Measurements from ENCODE around the gene FCRL3.

Gene FCRL3

DNA sequence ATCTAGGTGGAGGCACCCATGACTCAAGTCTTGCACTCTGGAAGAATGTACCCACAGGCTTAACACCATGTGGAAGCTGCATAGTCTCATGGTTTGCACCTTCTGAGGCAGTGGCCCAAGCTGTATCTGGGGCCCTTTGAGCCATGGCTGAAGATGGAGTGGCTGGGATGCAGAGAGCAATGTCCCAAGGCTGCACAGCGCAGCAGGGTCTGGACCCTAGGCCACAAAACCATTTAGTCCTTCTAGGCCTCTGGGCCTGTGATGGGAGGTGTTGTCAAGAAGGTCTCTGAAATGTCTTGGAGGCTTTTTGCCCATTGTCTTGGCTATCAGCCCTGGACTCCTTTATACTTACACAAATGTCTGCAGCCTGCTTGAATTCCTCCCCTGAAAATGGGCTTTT is 21.4 kb upstream of the FCRL3 start:
- Histone ChIP-seq H3K27me3 (ENCODE audit: control insufficient read depth in 1 of 2, insufficient read depth in 2 of 2, low read length in 2 of 2) (no peaks in the 10 kb centered on the region), H3K4me1 (ENCODE audit: control insufficient read depth in 1 of 2, insufficient read depth in 2 of 2, low read length in 2 of 2) (no peaks in the 10 kb centered on the region), H3K9me3 (ENCODE audit: control insufficient read depth in 1 of 2, low read length in 2 of 2) (peaks cover 0 to 5% of the 10 kb centered on the region in 2 donors), H3K27ac (ENCODE audit: low read depth, low read length) (no peak overlapping the region), H3K4me3 (ENCODE audit: low read depth in 1 of 2, low read length in 2 of 2) (no peak overlapping the region), H3K36me3 (ENCODE audit: control insufficient read depth in 1 of 2, insufficient read depth in 2 of 2, low read length in 2 of 2) (no peaks in the 10 kb centered on the region), H3K9ac (ENCODE audit: low read depth in 1 of 2, low read length in 2 of 2) (no peak overlapping the region)

DNA sequence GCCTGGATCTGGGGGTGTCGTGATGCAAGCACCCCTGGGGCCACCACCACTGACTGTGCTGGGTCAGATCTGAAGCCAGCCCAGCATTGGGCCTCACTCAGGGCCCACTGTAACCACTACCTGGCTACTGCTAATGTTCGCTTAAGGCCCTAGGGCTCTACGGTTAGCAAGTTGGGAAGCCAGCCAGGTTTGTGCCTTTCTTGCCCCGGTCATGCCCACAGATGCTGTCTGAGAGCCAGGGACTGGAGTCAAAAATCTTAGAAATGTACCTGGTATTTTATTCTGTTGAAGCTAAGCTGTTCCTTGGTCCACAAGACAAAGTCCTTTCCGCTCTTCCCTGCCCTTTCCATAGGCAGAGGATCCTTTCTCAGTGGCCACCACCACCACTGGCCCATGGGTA is 15.2 kb upstream of the FCRL3 start:
- H3K36me3 ChIP-seq (ENCODE audit: control insufficient read depth in 1 of 2, insufficient read depth in 2 of 2, low read length in 2 of 2): no peaks in the 10 kb centered on the region
- no peak overlapping the region for H3K27ac ChIP-seq (ENCODE audit: low read depth, low read length)
- H3K9ac ChIP-seq (ENCODE audit: low read depth in 1 of 2, low read length in 2 of 2): no peak overlapping the region
- H3K27me3 ChIP-seq (ENCODE audit: control insufficient read depth in 1 of 2, insufficient read depth in 2 of 2, low read length in 2 of 2): no peaks in the 10 kb centered on the region
- no peak overlapping the region for H3K4me3 ChIP-seq (ENCODE audit: low read depth in 1 of 2, low read length in 2 of 2)
- H3K4me1 ChIP-seq (ENCODE audit: control insufficient read depth in 1 of 2, insufficient read depth in 2 of 2, low read length in 2 of 2): no peaks in the 10 kb centered on the region
- H3K9me3 ChIP-seq (ENCODE audit: control insufficient read depth in 1 of 2, low read length in 2 of 2): no peaks in the 10 kb centered on the region

DNA sequence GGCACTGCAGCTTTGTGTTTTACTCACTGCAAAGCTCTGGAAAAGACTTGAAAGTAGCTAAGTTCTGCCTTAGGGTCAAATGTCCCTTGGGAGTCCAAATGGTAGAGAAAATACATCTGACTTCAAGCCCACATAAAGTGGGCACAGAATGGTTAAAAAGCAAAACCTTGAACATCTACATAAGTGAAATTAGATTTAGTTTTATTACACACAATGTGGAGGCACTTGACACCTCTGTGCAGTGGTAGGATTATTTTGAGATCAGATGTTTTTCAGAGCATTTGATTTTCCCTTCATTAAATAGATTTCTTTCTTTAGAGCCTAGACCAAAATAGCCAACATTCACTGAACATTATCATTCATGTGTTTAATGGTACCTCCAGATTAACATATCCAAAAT is 11.2 kb upstream of the FCRL3 start:
- H3K9me3 ChIP-seq (ENCODE audit: control insufficient read depth in 1 of 2, low read length in 2 of 2): no peaks in the 10 kb centered on the region
- H3K4me3 ChIP-seq (ENCODE audit: low read depth in 1 of 2, low read length in 2 of 2): no peak overlapping the region
- H3K9ac ChIP-seq (ENCODE audit: low read depth in 1 of 2, low read length in 2 of 2): no peak overlapping the region
- no peaks in the 10 kb centered on the region for H3K27me3 ChIP-seq (ENCODE audit: control insufficient read depth in 1 of 2, insufficient read depth in 2 of 2, low read length in 2 of 2)
- no peaks in the 10 kb centered on the region for H3K4me1 ChIP-seq (ENCODE audit: control insufficient read depth in 1 of 2, insufficient read depth in 2 of 2, low read length in 2 of 2)
- no peaks in the 10 kb centered on the region for H3K36me3 ChIP-seq (ENCODE audit: control insufficient read depth in 1 of 2, insufficient read depth in 2 of 2, low read length in 2 of 2)
- H3K27ac ChIP-seq (ENCODE audit: low read depth, low read length): no peak overlapping the region

DNA sequence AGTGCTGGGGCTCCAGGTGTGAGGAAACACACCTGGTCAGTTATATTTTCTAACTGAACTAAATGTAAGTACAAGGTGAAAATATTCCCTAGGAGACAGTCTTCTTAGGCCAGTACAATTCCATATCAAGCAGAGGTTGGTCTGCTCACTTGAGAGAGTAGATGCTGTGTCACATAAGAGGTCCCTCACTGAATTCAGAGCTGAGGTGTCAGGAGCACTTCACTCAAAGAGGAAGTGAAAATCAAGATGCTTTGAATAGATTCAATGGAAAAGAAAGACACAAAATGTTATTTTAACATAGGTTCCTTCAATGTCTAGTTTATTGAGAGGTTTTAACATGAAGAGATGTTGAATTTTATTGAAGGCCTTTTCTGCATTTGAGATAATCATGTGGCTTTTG is 4.3 kb upstream of the FCRL3 start:
- H3K27me3 ChIP-seq (ENCODE audit: control insufficient read depth in 1 of 2, insufficient read depth in 2 of 2, low read length in 2 of 2): no peaks in the 10 kb centered on the region
- no peaks in the 10 kb centered on the region for H3K36me3 ChIP-seq (ENCODE audit: control insufficient read depth in 1 of 2, insufficient read depth in 2 of 2, low read length in 2 of 2)
- H3K27ac ChIP-seq (ENCODE audit: low read depth, low read length): no peak overlapping the region
- H3K4me3 ChIP-seq (ENCODE audit: low read depth in 1 of 2, low read length in 2 of 2): no peak overlapping the region
- no peaks in the 10 kb centered on the region for H3K9me3 ChIP-seq (ENCODE audit: control insufficient read depth in 1 of 2, low read length in 2 of 2)
- H3K4me1 ChIP-seq (ENCODE audit: control insufficient read depth in 1 of 2, insufficient read depth in 2 of 2, low read length in 2 of 2): no peaks in the 10 kb centered on the region
- H3K9ac ChIP-seq (ENCODE audit: low read depth in 1 of 2, low read length in 2 of 2): no peak overlapping the region

GRCh38 chr1:157703981-157704380 is 3.4 kb upstream of the FCRL3 start:
- Histone ChIP-seq H3K9me3 (ENCODE audit: control insufficient read depth in 1 of 2, low read length in 2 of 2) (no peaks in the 10 kb centered on the region), H3K27me3 (ENCODE audit: control insufficient read depth in 1 of 2, insufficient read depth in 2 of 2, low read length in 2 of 2) (no peaks in the 10 kb centered on the region), H3K4me3 (ENCODE audit: low read depth in 1 of 2, low read length in 2 of 2) (no peak overlapping the region), H3K27ac (ENCODE audit: low read depth, low read length) (no peak overlapping the region), H3K36me3 (ENCODE audit: control insufficient read depth in 1 of 2, insufficient read depth in 2 of 2, low read length in 2 of 2) (no peaks in the 10 kb centered on the region), H3K4me1 (ENCODE audit: control insufficient read depth in 1 of 2, insufficient read depth in 2 of 2, low read length in 2 of 2) (no peaks in the 10 kb centered on the region), H3K9ac (ENCODE audit: low read depth in 1 of 2, low read length in 2 of 2) (no peak overlapping the region)

DNA sequence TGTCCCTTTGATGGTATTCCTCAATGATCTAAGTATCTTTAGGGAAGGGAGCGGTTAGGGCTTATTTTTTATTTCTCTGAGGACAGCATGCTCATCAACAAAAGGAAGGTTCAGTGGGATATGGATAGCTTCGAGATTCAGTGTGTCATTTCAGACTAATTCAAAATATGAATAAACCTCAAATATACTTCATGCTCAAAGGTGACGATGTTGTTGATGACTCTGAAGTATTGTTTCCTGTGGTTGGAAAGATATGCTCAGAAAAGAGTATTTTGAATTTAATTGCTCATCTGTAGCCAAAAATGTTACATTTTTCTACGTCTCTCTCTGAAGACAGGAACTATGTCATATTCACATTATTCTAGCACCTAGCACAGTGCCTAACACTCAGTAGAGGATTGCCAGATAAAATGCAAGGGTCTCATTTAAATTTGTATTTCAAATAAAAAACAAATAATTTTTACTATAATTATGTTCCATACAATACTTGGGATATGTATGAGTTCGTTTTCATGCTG is 1.8 kb upstream of the FCRL3 start:
- Histone ChIP-seq H3K27me3 (ENCODE audit: control insufficient read depth in 1 of 2, insufficient read depth in 2 of 2, low read length in 2 of 2) (no peaks in the 10 kb centered on the region), H3K9me3 (ENCODE audit: control insufficient read depth in 1 of 2, low read length in 2 of 2) (no peaks in the 10 kb centered on the region), H3K9ac (ENCODE audit: low read depth in 1 of 2, low read length in 2 of 2) (no peak overlapping the region), H3K27ac (ENCODE audit: low read depth, low read length) (no peak overlapping the region), H3K4me1 (ENCODE audit: control insufficient read depth in 1 of 2, insufficient read depth in 2 of 2, low read length in 2 of 2) (no peaks in the 10 kb centered on the region), H3K36me3 (ENCODE audit: control insufficient read depth in 1 of 2, insufficient read depth in 2 of 2, low read length in 2 of 2) (no peaks in the 10 kb centered on the region), H3K4me3 (ENCODE audit: low read depth in 1 of 2, low read length in 2 of 2) (no peak overlapping the region)

DNA sequence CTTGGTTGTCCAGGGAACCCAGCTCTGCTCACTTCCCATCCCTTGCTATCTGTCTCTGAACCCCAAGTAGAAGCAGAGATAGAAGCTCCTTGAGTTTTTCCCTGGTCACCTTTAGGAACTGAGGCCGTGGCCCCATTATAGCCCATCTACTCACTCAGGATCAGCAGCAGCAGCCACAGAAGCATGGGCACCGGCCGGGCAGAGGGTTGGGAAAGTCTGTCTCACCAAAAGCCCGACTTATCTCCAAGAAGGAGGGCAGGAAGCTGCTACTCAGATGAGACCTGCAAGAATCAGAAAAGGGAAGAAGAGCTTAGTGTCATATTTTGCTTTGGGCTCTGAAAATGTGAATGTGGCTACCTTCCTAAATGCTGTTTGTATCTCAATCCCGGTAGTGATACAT is 264 bp downstream of the FCRL3 start:
- Histone ChIP-seq H3K4me3 (ENCODE audit: low read depth in 1 of 2, low read length in 2 of 2) (no peak overlapping the region), H3K9me3 (ENCODE audit: control insufficient read depth in 1 of 2, low read length in 2 of 2) (no peaks in the 10 kb centered on the region), H3K9ac (ENCODE audit: low read depth in 1 of 2, low read length in 2 of 2) (no peak overlapping the region), H3K4me1 (ENCODE audit: control insufficient read depth in 1 of 2, insufficient read depth in 2 of 2, low read length in 2 of 2) (no peaks in the 10 kb centered on the region), H3K27ac (ENCODE audit: low read depth, low read length) (no peak overlapping the region), H3K27me3 (ENCODE audit: control insufficient read depth in 1 of 2, insufficient read depth in 2 of 2, low read length in 2 of 2) (no peaks in the 10 kb centered on the region), H3K36me3 (ENCODE audit: control insufficient read depth in 1 of 2, insufficient read depth in 2 of 2, low read length in 2 of 2) (no peaks in the 10 kb centered on the region)

- Histone ChIP-seq H3K27me3 (ENCODE audit: control insufficient read depth in 1 of 2, insufficient read depth in 2 of 2, low read length in 2 of 2) (no peaks in the 10 kb centered on the region), H3K9ac (ENCODE audit: low read depth in 1 of 2, low read length in 2 of 2) (no peak overlapping the region), H3K36me3 (ENCODE audit: control insufficient read depth in 1 of 2, insufficient read depth in 2 of 2, low read length in 2 of 2) (no peaks in the 10 kb centered on the region), H3K4me3 (ENCODE audit: low read depth in 1 of 2, low read length in 2 of 2) (no peak overlapping the region), H3K27ac (ENCODE audit: low read depth, low read length) (no peak overlapping the region), H3K4me1 (ENCODE audit: control insufficient read depth in 1 of 2, insufficient read depth in 2 of 2, low read length in 2 of 2) (no peaks in the 10 kb centered on the region), H3K9me3 (ENCODE audit: control insufficient read depth in 1 of 2, low read length in 2 of 2) (no peaks in the 10 kb centered on the region)
These were observed 2.6 kb downstream of the FCRL3 start for GRCh38 chr1:157697781-157698569.

GRCh38 chr1:157696966-157697628 is 3.5 kb downstream of the FCRL3 start:
- H3K9me3 ChIP-seq (ENCODE audit: control insufficient read depth in 1 of 2, low read length in 2 of 2): no peaks in the 10 kb centered on the region
- no peak overlapping the region for H3K27ac ChIP-seq (ENCODE audit: low read depth, low read length)
- H3K4me3 ChIP-seq (ENCODE audit: low read depth in 1 of 2, low read length in 2 of 2): no peak overlapping the region
- no peak overlapping the region for H3K9ac ChIP-seq (ENCODE audit: low read depth in 1 of 2, low read length in 2 of 2)
- no peaks in the 10 kb centered on the region for H3K36me3 ChIP-seq (ENCODE audit: control insufficient read depth in 1 of 2, insufficient read depth in 2 of 2, low read length in 2 of 2)
- H3K4me1 ChIP-seq (ENCODE audit: control insufficient read depth in 1 of 2, insufficient read depth in 2 of 2, low read length in 2 of 2): no peaks in the 10 kb centered on the region
- H3K27me3 ChIP-seq (ENCODE audit: control insufficient read depth in 1 of 2, insufficient read depth in 2 of 2, low read length in 2 of 2): no peaks in the 10 kb centered on the region

- no peak overlapping the region for H3K4me3 ChIP-seq (ENCODE audit: low read depth in 1 of 2, low read length in 2 of 2)
- no peaks in the 10 kb centered on the region for H3K4me1 ChIP-seq (ENCODE audit: control insufficient read depth in 1 of 2, insufficient read depth in 2 of 2, low read length in 2 of 2)
- H3K9me3 ChIP-seq (ENCODE audit: control insufficient read depth in 1 of 2, low read length in 2 of 2): no peaks in the 10 kb centered on the region
- H3K36me3 ChIP-seq (ENCODE audit: control insufficient read depth in 1 of 2, insufficient read depth in 2 of 2, low read length in 2 of 2): no peaks in the 10 kb centered on the region
- H3K27ac ChIP-seq (ENCODE audit: low read depth, low read length): no peak overlapping the region
- no peak overlapping the region for H3K9ac ChIP-seq (ENCODE audit: low read depth in 1 of 2, low read length in 2 of 2)
- H3K27me3 ChIP-seq (ENCODE audit: control insufficient read depth in 1 of 2, insufficient read depth in 2 of 2, low read length in 2 of 2): no peaks in the 10 kb centered on the region
These were observed 5.2 kb downstream of the FCRL3 start for GRCh38 chr1:157695417-157695816.
